Measurements from ENCODE around the gene NRG3.

GRCh38 chr10:82643076-82643475 is 768.1 kb downstream of the NRG3 start:
- TF ChIP-seq CTCF (IDR thresholded peaks at IDR 0.05) = no peak
- no peak for TF ChIP-seq POLR2A (IDR thresholded peaks at IDR 0.05)
- TF ChIP-seq POLR2AphosphoS5 (IDR thresholded peaks at IDR 0.05) = no peak

Data from upper lobe of left lung (tissue), 4 donors.